Islet of Langerhans (tissue), 1 donor: ENCODE results near the gene GRID1.

Experiments used
- FAIRE-seq: peaks from one replicate; lab custom pipeline; 2011; peaks lifted over from hg19 to GRCh38; lab: Jason Lieb, UNC

Gene GRID1

DNA sequence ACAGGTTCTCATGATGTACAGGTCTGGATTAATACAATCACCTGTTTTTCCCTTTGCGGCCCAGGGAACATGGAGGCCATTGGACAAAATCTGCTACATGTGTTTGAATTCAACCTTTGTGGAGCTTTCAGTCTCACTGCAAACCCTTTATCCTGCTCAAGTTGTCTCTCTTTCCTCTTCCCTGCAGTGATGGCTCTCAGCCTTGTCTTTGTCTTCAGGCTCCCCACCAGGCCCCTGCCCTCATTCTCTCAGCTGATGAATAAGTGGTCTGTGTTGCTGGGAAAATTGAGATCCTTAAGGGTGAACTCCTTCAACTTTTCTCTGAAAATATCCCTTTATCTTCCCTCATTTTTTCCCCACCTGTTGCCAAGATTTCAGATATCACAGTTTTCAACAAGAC, 791.2 kb downstream of the GRID1 start:
- no peak for FAIRE-seq

- no peak for FAIRE-seq
Observed at GRCh38 chr10:85570871-85571270, 795.7 kb downstream of the GRID1 start.

DNA sequence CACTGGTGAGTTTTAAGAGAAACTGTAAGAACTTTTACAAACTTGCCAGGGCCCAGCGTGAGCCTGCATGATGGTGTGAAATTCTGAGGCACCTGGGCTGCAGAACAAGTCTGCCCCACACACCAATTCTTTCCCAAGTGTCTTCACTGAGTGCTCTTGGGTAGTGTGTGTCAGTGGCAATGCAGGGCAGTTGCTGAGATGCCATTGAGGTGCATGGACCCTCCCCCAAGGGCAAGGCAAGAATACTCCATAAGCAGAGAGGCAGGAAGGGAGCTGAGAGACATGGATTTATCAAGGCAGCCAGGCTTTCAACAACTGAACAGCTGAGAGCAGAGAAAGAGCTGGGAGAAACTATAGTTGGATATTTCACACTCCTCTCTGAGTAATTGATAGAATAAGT, 801.2 kb downstream of the GRID1 start:
- FAIRE-seq = no peak

GRCh38 chr10:85558533-85558932, 808.1 kb downstream of the GRID1 start:
- FAIRE-seq = no peak

DNA sequence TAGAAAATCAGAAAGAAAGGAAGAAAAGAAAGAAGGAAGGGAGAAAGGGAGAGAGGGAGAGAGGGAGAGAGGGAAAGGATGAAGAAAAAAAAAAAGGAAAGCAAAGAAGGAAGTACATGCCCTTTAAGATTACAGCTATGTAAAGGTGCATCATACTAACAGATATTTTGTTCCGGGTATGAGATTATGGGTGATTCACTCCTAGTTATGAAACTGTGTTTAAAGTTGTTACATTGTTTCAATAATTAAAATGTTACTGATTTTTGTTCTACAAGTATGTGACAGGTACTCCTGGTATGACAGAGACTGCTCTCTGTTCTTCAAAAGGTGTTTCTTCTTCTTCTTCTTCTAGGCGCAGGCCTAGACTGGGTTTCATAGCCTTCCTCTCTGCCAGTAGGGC, 808.9 kb downstream of the GRID1 start:
- no peak for FAIRE-seq

DNA sequence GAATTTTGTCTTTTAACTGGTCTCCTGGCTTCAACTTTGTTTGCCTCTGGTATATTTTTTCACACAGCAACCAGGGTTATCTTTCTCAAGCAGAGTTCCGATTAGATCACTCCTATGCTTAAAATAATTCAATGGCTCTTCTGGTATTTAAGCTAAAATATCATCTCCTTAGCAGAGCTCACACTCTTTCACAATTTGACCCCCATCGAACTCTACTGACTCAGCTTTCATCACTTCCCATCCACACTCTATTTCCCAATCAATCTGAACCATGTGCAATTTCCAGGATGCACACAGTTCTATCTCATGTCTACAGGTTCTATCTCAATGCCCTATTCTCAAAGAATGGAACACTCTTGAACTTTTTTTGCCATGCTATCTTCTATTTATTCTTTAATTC, 809.5 kb downstream of the GRID1 start:
- no peak for FAIRE-seq
